Measurements from ENCODE around the gene TEAD1. TPM values are rescaled to one million over a fixed set of nuclear protein-coding genes. Genes with fewer than 3 reads are reported as not detected.

The TEAD1 gene
- total RNA-seq, 4 donors from 2014 or later, result 184 to 272 (median 208) TPM

GRCh38 chr11:12712132-12712531 is 37.9 kb downstream of the TEAD1 start:
- Histone ChIP-seq H3K27ac (no peak overlapping the region), H3K36me3 (no peaks in the 10 kb centered on the region), H3K9me3 (no peaks in the 10 kb centered on the region), H3K27me3 (no peaks in the 10 kb centered on the region), H3K4me3 (no peak overlapping the region), H3K4me1 (peaks cover 9 to 27% (median 11%) of the 10 kb centered on the region in 3 donors)
- ATAC-seq, result no peak
- TF ChIP-seq POLR2A (IDR thresholded peaks at IDR 0.05) (no peak), EP300 (IDR thresholded peaks at IDR 0.05) (no peak), POLR2AphosphoS5 (IDR thresholded peaks at IDR 0.05) (no peak), CTCF (IDR thresholded peaks at IDR 0.05) (no peak)
- WGBS, 2 donors (ENCODE audit: low coverage in 1 of 2), result 90 to 98% methylated on average over 3 to 4 of the region's 4 CpGs

GRCh38 chr11:12715131-12715530 is 40.9 kb downstream of the TEAD1 start:
- Histone ChIP-seq H3K27me3 (no peaks in the 10 kb centered on the region), H3K27ac (no peak overlapping the region), H3K4me1 (peaks cover 0 to 19% (median 0%) of the 10 kb centered on the region in 3 donors), H3K9me3 (no peaks in the 10 kb centered on the region), H3K4me3 (no peak overlapping the region), H3K36me3 (no peaks in the 10 kb centered on the region)
- no peak for TF ChIP-seq POLR2A (IDR thresholded peaks at IDR 0.05)
- no peak for TF ChIP-seq POLR2AphosphoS5 (IDR thresholded peaks at IDR 0.05)
- TF ChIP-seq CTCF (IDR thresholded peaks at IDR 0.05), result no peak
- no peak for TF ChIP-seq EP300 (IDR thresholded peaks at IDR 0.05)
- ATAC-seq, result no peak
- WGBS, 2 donors (ENCODE audit: low coverage in 1 of 2), result 100% methylated on average over 1 to 2 of the region's 4 CpGs

GRCh38 chr11:12715941-12716340 is 41.7 kb downstream of the TEAD1 start:
- no peak for TF ChIP-seq EP300 (IDR thresholded peaks at IDR 0.05)
- no peak for TF ChIP-seq CTCF (IDR thresholded peaks at IDR 0.05)
- no peak for TF ChIP-seq POLR2A (IDR thresholded peaks at IDR 0.05)
- H3K36me3 ChIP-seq, result no peaks in the 10 kb centered on the region
- no peak overlapping the region for H3K4me3 ChIP-seq
- H3K9me3 ChIP-seq, result no peaks in the 10 kb centered on the region
- H3K27ac ChIP-seq, result no peak overlapping the region
- 55 to 75% methylated on average over 2 to 3 of the region's 11 CpGs for WGBS, 2 donors (ENCODE audit: low coverage in 1 of 2)
- ATAC-seq, result no peak
- H3K27me3 ChIP-seq, result no peaks in the 10 kb centered on the region
- peaks cover 0 to 25% (median 0%) of the 10 kb centered on the region in 3 donors for H3K4me1 ChIP-seq

- no peak for ATAC-seq
These were observed 42.6 kb downstream of the TEAD1 start for GRCh38 chr11:12716816-12717215.

More at GRCh38 chr11:12716816-12717215, 42.6 kb downstream of the TEAD1 start:
- no peaks in the 10 kb centered on the region for H3K27me3 ChIP-seq
- no peaks in the 10 kb centered on the region for H3K36me3 ChIP-seq
- no peak overlapping the region for H3K4me3 ChIP-seq
- no peak overlapping the region for H3K27ac ChIP-seq
- peaks cover 0 to 31% (median 0%) of the 10 kb centered on the region in 3 donors for H3K4me1 ChIP-seq
- WGBS, 2 donors (ENCODE audit: low coverage in 1 of 2), result 80% methylated on average over 1 of the region's 6 CpGs; no CpG with 5 or more reads in 1 of the 2 donors
- H3K9me3 ChIP-seq, result no peaks in the 10 kb centered on the region
- TF ChIP-seq POLR2A (IDR thresholded peaks at IDR 0.05) (no peak), POLR2AphosphoS5 (IDR thresholded peaks at IDR 0.05) (no peak), CTCF (IDR thresholded peaks at IDR 0.05) (no peak), EP300 (IDR thresholded peaks at IDR 0.05) (no peak)

Data from gastroesophageal sphincter (tissue), 4 donors.